ENCODE results near the gene BICD2. TPM values are rescaled to one million over a fixed set of nuclear protein-coding genes. Genes with fewer than 3 reads are reported as not detected.

Gene BICD2
- total and polyA plus RNA-seq, 10 donors: 9.4 to 55.7 (median 35.9) TPM

Other genes starting within 250 kb of the BICD2 start
- gene ECM2, start 228.8 kb downstream of the BICD2 start, total RNA-seq: 1 to 10 TPM in 1 of 7 donors, under 1 TPM in 4, not detected in 2; 0.28 to 1.7 (median 0.49) TPM
- gene ECM2, start 228.8 kb downstream of the BICD2 start, polyA plus RNA-seq: under 1 TPM; 0.22 to 0.68 (median 0.45) TPM
- gene IPPK, start 94.7 kb downstream of the BICD2 start, total RNA-seq: 10 to 100 TPM in 6 of 7 donors, 1 to 10 TPM in 1; 10.0 to 14.6 (median 12.1) TPM
- gene IPPK, start 94.7 kb downstream of the BICD2 start, polyA plus RNA-seq: 1 to 10 TPM; 6.1 to 7.9 (median 6.4) TPM
- gene ZNF484, start 113.2 kb upstream of the BICD2 start, total RNA-seq: 10 to 100 TPM; 13.8 to 28.4 (median 15.6) TPM
- 1 to 10 TPM; 1.1 to 1.5 (median 1.1) TPM for gene ZNF484, start 113.2 kb upstream of the BICD2 start, polyA plus RNA-seq
- gene FGD3, start 182.7 kb upstream of the BICD2 start, total RNA-seq: 10 to 100 TPM; 60.4 to 99.1 (median 72.6) TPM
- gene FGD3, start 182.7 kb upstream of the BICD2 start, polyA plus RNA-seq: 10 to 100 TPM; 30.7 to 54.5 (median 37.6) TPM